Pulmonary artery endothelial cell (primary cell): ENCODE data around the gene TXNIP. TPM values are rescaled to one million over a fixed set of nuclear protein-coding genes. Genes with fewer than 3 reads are reported as not detected.
A peak's percentile ranks its signal among the peaks of the same experiment; 100 is the strongest.
"Not testable (repeated sequence)": the region's sequence is repeated elsewhere in the genome, so short reads cannot be mapped to it uniquely, and the experiment has no call there.

Source experiments
- DNase-seq: peaks from one replicate; pipeline ENCODE4 v3.0.0-alpha.2; 2011; ENCODE audit warnings: low read depth, low spot score
- total RNA-seq: library from RNA; depleted of rRNA; stranded (reverse); fragments of >200 nt; gene quantifications from 2 replicates; pipeline ENCODE4 v1.2.3, GENCODE V29; 2014

The TXNIP gene
- 42.1 and 57.6 TPM in 2 replicates for total RNA-seq

- DNase-seq: peak; percentile 90
Observed at GRCh38 chr1:145996433-145997015, at the start of gene TXNIP. Gene TXNIP, minus strand, starts transcription at chr1:145996579. Its CDS starts 313 bp downstream, at chr1:145996266.

GRCh38 chr1:146039844-146040194 is 43.4 kb upstream of the TXNIP start:
- DNase-seq: no peak

GRCh38 chr1:146036965-146037646 is 40.7 kb upstream of the TXNIP start:
- peak; percentile 35 for DNase-seq

- no peak for DNase-seq
Observed at GRCh38 chr1:146036241-146036964, 40.0 kb upstream of the TXNIP start.

GRCh38 chr1:146035048-146035423 is 38.7 kb upstream of the TXNIP start:
- DNase-seq: no peak

- DNase-seq: peak; percentile 15
Observed at GRCh38 chr1:146032631-146033219, 36.3 kb upstream of the TXNIP start.

- no peak for DNase-seq
Observed at GRCh38 chr1:146031476-146031875, 35.1 kb upstream of the TXNIP start.

- DNase-seq: no peak
Observed at GRCh38 chr1:146029117-146029516, 32.7 kb upstream of the TXNIP start.

GRCh38 chr1:146026650-146027049 is 30.3 kb upstream of the TXNIP start:
- not testable (repeated sequence) for DNase-seq

- DNase-seq: not testable (repeated sequence)
Observed at GRCh38 chr1:146025787-146026495, 29.6 kb upstream of the TXNIP start.

GRCh38 chr1:146022403-146023127 is 26.2 kb upstream of the TXNIP start:
- no peak for DNase-seq

- no peak for DNase-seq
Observed at GRCh38 chr1:146021622-146022402, 25.4 kb upstream of the TXNIP start, which contains the start of gene HJV. Gene HJV, minus strand, starts transcription at chr1:146021735. Its CDS starts 1,504 bp downstream, at chr1:146020231.

GRCh38 chr1:146021050-146021445 is 24.7 kb upstream of the TXNIP start:
- no peak for DNase-seq

- no peak for DNase-seq
Observed at GRCh38 chr1:146020058-146021049, 24.0 kb upstream of the TXNIP start.

GRCh38 chr1:146019231-146020057 is 23.1 kb upstream of the TXNIP start:
- DNase-seq: no peak

GRCh38 chr1:146016891-146017290 is 20.5 kb upstream of the TXNIP start:
- no peak for DNase-seq

GRCh38 chr1:146013559-146013922 is 17.2 kb upstream of the TXNIP start:
- no peak for DNase-seq
